Right lobe of liver (tissue), 4 donors: ENCODE results near the gene TTC19.

ENCODE experiments used
- POLR2A ChIP-seq: fragments of 450-650 bp; IDR thresholded peaks from one replicate; pipeline ENCODE4 v1.6.1; 2017; ENCODE audit warnings: antibody characterized with exemption, mild to moderate bottlenecking
- TF ChIP-seq, protein P1 (sequence below), 4 donors: fragments of 200-600 bp in 3 of 4; fragments of 450-650 bp in 1 of 4; IDR thresholded peaks; one replicate each; pipeline versions ENCODE4 v1.5.1 to v1.8.0; 2016 to 2022; ENCODE audit warnings: antibody characterized with exemption in 4 of 4, mild to moderate bottlenecking in 2 of 4
- donor health status: DM: no; HTN: no; CAD: no.
- donor health status: DM: no; HTN: no; CAD: no.
- donor health status: DM: no; HTN: yes; CAD: no.

DNA sequence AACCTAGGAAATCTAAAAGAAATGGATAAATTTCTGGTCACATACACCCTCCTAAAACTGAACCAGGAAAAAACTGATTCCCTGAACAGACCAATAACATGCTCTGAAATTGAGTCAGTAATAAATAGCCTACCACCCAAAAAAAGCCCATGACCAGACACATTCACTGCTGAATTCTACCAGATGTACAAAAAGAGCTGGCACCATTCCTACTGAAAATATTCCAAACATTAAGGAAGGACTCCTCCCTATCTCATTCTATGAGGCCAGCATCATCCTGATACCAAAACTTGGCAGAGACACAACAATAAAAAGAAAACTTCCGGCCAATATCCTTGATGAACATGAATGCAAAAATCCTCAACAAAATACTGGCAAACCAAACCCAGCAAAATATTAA lies 52.9 kb downstream of the TTC19 start:
- TF ChIP-seq, protein P1, sequence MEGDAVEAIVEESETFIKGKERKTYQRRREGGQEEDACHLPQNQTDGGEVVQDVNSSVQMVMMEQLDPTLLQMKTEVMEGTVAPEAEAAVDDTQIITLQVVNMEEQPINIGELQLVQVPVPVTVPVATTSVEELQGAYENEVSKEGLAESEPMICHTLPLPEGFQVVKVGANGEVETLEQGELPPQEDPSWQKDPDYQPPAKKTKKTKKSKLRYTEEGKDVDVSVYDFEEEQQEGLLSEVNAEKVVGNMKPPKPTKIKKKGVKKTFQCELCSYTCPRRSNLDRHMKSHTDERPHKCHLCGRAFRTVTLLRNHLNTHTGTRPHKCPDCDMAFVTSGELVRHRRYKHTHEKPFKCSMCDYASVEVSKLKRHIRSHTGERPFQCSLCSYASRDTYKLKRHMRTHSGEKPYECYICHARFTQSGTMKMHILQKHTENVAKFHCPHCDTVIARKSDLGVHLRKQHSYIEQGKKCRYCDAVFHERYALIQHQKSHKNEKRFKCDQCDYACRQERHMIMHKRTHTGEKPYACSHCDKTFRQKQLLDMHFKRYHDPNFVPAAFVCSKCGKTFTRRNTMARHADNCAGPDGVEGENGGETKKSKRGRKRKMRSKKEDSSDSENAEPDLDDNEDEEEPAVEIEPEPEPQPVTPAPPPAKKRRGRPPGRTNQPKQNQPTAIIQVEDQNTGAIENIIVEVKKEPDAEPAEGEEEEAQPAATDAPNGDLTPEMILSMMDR (IDR thresholded peaks at IDR 0.05): no peak
- no peak for TF ChIP-seq POLR2A
